HL-60 (cell line): ENCODE data around the gene EIF2B2.

Experiments
- CTCF ChIP-seq: IDR thresholded peaks from one replicate; pipeline ENCODE4 v1.5.1; 2011; ENCODE audit warnings: low read length, control low read depth, inconsistent platforms; ENCODE audit not compliant: insufficient read depth
- POLR2AphosphoS5 ChIP-seq: IDR thresholded peaks from 2 replicates; pipeline ENCODE4 v1.6.1; 2012; ENCODE audit warnings: low read depth
- TF ChIP-seq, protein P1 (sequence below): IDR thresholded peaks from 2 replicates; pipeline ENCODE4 v1.6.1; 2012; ENCODE audit warnings: low read depth; ENCODE audit not compliant: insufficient replicate concordance

DNA sequence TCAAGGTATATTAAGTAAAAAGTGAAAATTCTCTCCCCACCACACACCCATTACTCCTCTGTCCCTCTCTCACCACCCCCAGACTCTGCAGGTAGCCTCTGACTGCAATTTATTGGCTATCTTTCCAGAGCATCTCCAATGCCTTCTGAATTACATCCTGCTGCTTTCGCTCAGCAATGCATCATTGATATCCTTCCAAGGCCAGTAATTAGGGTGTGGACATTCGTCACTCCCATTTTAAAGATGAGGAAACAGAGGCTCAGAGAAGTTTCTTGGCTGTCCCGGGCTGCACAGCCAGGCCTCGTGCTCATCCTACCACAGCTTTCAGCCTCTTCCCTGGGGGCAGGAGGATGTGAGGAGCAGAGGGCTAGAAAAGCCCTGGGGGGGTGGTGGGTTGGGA is 23.7 kb upstream of the EIF2B2 start:
- TF ChIP-seq CTCF (no peak), POLR2AphosphoS5 (no peak)
- TF ChIP-seq, protein P1, sequence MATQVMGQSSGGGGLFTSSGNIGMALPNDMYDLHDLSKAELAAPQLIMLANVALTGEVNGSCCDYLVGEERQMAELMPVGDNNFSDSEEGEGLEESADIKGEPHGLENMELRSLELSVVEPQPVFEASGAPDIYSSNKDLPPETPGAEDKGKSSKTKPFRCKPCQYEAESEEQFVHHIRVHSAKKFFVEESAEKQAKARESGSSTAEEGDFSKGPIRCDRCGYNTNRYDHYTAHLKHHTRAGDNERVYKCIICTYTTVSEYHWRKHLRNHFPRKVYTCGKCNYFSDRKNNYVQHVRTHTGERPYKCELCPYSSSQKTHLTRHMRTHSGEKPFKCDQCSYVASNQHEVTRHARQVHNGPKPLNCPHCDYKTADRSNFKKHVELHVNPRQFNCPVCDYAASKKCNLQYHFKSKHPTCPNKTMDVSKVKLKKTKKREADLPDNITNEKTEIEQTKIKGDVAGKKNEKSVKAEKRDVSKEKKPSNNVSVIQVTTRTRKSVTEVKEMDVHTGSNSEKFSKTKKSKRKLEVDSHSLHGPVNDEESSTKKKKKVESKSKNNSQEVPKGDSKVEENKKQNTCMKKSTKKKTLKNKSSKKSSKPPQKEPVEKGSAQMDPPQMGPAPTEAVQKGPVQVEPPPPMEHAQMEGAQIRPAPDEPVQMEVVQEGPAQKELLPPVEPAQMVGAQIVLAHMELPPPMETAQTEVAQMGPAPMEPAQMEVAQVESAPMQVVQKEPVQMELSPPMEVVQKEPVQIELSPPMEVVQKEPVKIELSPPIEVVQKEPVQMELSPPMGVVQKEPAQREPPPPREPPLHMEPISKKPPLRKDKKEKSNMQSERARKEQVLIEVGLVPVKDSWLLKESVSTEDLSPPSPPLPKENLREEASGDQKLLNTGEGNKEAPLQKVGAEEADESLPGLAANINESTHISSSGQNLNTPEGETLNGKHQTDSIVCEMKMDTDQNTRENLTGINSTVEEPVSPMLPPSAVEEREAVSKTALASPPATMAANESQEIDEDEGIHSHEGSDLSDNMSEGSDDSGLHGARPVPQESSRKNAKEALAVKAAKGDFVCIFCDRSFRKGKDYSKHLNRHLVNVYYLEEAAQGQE, result no peak
